HG02981 (cell line): ENCODE data around the gene TRABD2B.

Experiments used
- ATAC-seq: cut with Tn5 transposase; IDR thresholded peaks from one replicate; pipeline ENCODE4 v1.9.1; 2021; ENCODE audit warnings: mild to moderate bottlenecking, moderate library complexity; ENCODE audit not compliant: unreplicated experiment

TRABD2B gene

GRCh38 chr1:47914218-47914938 is 82.8 kb downstream of the TRABD2B start:
- no peak for ATAC-seq

GRCh38 chr1:47913225-47913823 is 83.9 kb downstream of the TRABD2B start:
- no peak for ATAC-seq

- no peak for ATAC-seq
Observed at GRCh38 chr1:47912756-47913155, 84.4 kb downstream of the TRABD2B start.

GRCh38 chr1:47911892-47912291 is 85.3 kb downstream of the TRABD2B start:
- no peak for ATAC-seq

- no peak for ATAC-seq
Observed at GRCh38 chr1:47911424-47911823, 85.8 kb downstream of the TRABD2B start.

- ATAC-seq: no peak
Observed at GRCh38 chr1:47908258-47908657, 88.9 kb downstream of the TRABD2B start.

GRCh38 chr1:47907177-47907528 is 90.0 kb downstream of the TRABD2B start:
- no peak for ATAC-seq

- no peak for ATAC-seq
Observed at GRCh38 chr1:47906527-47907176, 90.5 kb downstream of the TRABD2B start.

- ATAC-seq: no peak
Observed at GRCh38 chr1:47906009-47906432, 91.2 kb downstream of the TRABD2B start.

GRCh38 chr1:47903723-47904122 is 93.5 kb downstream of the TRABD2B start:
- ATAC-seq: no peak

- ATAC-seq: no peak
Observed at GRCh38 chr1:47901001-47901575, 96.1 kb downstream of the TRABD2B start.

- no peak for ATAC-seq
Observed at GRCh38 chr1:47898133-47898845, 98.9 kb downstream of the TRABD2B start.

GRCh38 chr1:47895279-47896125 is 101.7 kb downstream of the TRABD2B start:
- no peak for ATAC-seq

- no peak for ATAC-seq
Observed at GRCh38 chr1:47894410-47895278, 102.5 kb downstream of the TRABD2B start.

GRCh38 chr1:47893412-47893811 is 103.8 kb downstream of the TRABD2B start:
- ATAC-seq: no peak

GRCh38 chr1:47890779-47891178 is 106.4 kb downstream of the TRABD2B start:
- ATAC-seq: no peak

- ATAC-seq: no peak
Observed at GRCh38 chr1:47888294-47888629, 108.9 kb downstream of the TRABD2B start.

GRCh38 chr1:47887475-47888293 is 109.5 kb downstream of the TRABD2B start:
- no peak for ATAC-seq

- ATAC-seq: no peak
Observed at GRCh38 chr1:47887060-47887459, 110.1 kb downstream of the TRABD2B start.
